Testis (tissue), 2 donors: ENCODE results near the gene UFL1.

Source experiments
- CTCF ChIP-seq, 3 experiments: fragments of 450-650 bp in 2 of 3; fragments of 200-600 bp in 1 of 3; sonication (generic) in 1 of 3; IDR thresholded peaks; one replicate each; pipeline ENCODE4 v1.5.1; 2016 to 2019; ENCODE audit warnings: antibody characterized with exemption in 3 of 3, mild to moderate bottlenecking in 2 of 3, moderate library complexity in 1 of 3
- POLR2A ChIP-seq: fragments of 450-650 bp; IDR thresholded peaks from one replicate; pipeline ENCODE4 v1.6.1; 2017; ENCODE audit warnings: antibody characterized with exemption, mild to moderate bottlenecking, moderate library complexity

- TF ChIP-seq CTCF (IDR thresholded peaks at IDR 0.05) (no peak), POLR2A (no peak)
These were observed 48.4 kb downstream of the UFL1 start for GRCh38 chr6:96570053-96570452.
